HepG2 (cell line): ENCODE data around the gene FER1L5. TPM values are rescaled to one million over a fixed set of nuclear protein-coding genes. Genes with fewer than 3 reads are reported as not detected.

Experiments used
- ATAC-seq: fragments of 200-7000 bp; cut with Tn5 transposase; 3 replicates; pipeline ENCODE4 v1.9.1; 2020; ENCODE audit warnings: mild to moderate bottlenecking, moderate library complexity
- BruUV-seq: library from RNA; stranded (reverse); fragments of 400-500 nt; replicated peaks from 2 replicates; lab custom pipeline; 2021; lab: Mats Ljungman, UMichigan
- CTCF ChIA-PET: fragments of 300-600 bp; formaldehyde crosslinking; extraction: SDS; loops from one replicate; lab custom pipeline; 2021; ENCODE audit warnings: low total read pairs, inconsistent platforms, low intra/inter-chr PET ratio; lab: Yijun Ruan, JAX
- POLR2A ChIA-PET: fragments of 350-600 bp; sonication (Branson Sonifier 250); formaldehyde crosslinking; loops from one replicate; lab custom pipeline; 2020; ENCODE audit warnings: antibody characterized with exemption, inconsistent platforms; lab: Yijun Ruan, JAX
- DNase-seq: peaks from one replicate; pipeline ENCODE4 v3.0.0-alpha.2; 2015; ENCODE audit warnings: low spot score
- FAIRE-seq: peaks from 3 replicates; lab custom pipeline; 2011; peaks lifted over from hg19 to GRCh38; lab: Jason Lieb, UNC
- H2AFZ ChIP-seq: one replicate; pipeline ENCODE4 v1.6.1; 2011; ENCODE audit warnings: low read length, inconsistent platforms
- H3K27ac ChIP-seq: fragments of 300-600 bp; 3 replicates; pipeline ENCODE4 v1.8.0; 2011; ENCODE audit warnings: mixed run types, mild to moderate bottlenecking, mixed read lengths, low read length, inconsistent platforms; ENCODE audit not compliant: insufficient read depth; ENCODE audit errors: extremely low read length
- H3K27me3 ChIP-seq, 2 experiments: fragments of 200-600 bp in 1 of 2; 2 replicates in 1 of 2; 3 replicates in 1 of 2; pipeline versions ENCODE4 v1.6.0 to v1.8.0; 2011; ENCODE audit warnings: low read length in 2 of 2, mild to moderate bottlenecking in 2 of 2, moderate library complexity in 2 of 2, inconsistent platforms in 1 of 2; ENCODE audit not compliant: insufficient read depth in 2 of 2, control insufficient read depth in 1 of 2
- H3K36me3 ChIP-seq, 2 experiments: fragments of 200-600 bp in 1 of 2; replicated peaks in 1 of 2; 2 replicates in 1 of 2; 3 replicates in 1 of 2; pipeline versions ENCODE4 v1.5.1 to v1.8.0; 2011; ENCODE audit warnings: low read length in 2 of 2, inconsistent platforms in 1 of 2; ENCODE audit not compliant: insufficient read depth in 2 of 2, control insufficient read depth in 1 of 2
- H3K4me1 ChIP-seq: 2 replicates; pipeline ENCODE4 v1.5.1; 2012; ENCODE audit warnings: low read length, inconsistent platforms; ENCODE audit not compliant: insufficient read depth
- H3K4me2 ChIP-seq: 2 replicates; pipeline ENCODE4 v1.6.0; 2011; ENCODE audit warnings: low read depth, low read length, inconsistent platforms
- H3K4me3 ChIP-seq, 3 experiments: fragments of 200-600 bp in 1 of 3; sonication (generic), shearing (Covaris generic) in 1 of 3; replicated peaks in 1 of 3; 2 replicates each; pipeline ENCODE4 v1.5.1; 2011 to 2016; ENCODE audit warnings: low read length in 3 of 3, inconsistent platforms in 2 of 3, low read depth in 2 of 3, mild to moderate bottlenecking in 2 of 3, control low read depth in 1 of 3, mixed read lengths in 1 of 3; ENCODE audit not compliant: insufficient read depth in 1 of 3
- H3K79me2 ChIP-seq: one replicate; pipeline ENCODE4 v1.6.1; 2011; ENCODE audit warnings: low read length, inconsistent platforms; ENCODE audit not compliant: insufficient read depth
- H3K9ac ChIP-seq: 2 replicates; pipeline ENCODE4 v1.6.0; 2011; ENCODE audit warnings: mild to moderate bottlenecking, low read depth, low read length, inconsistent platforms; ENCODE audit not compliant: insufficient read depth
- H3K9me3 ChIP-seq: 2 replicates; pipeline ENCODE4 v1.5.1; 2012; ENCODE audit warnings: mild to moderate bottlenecking, low read length
- H4K20me1 ChIP-seq: 2 replicates; pipeline ENCODE4 v1.6.0; 2011; ENCODE audit warnings: inconsistent platforms, mild to moderate bottlenecking, low read length, moderate library complexity; ENCODE audit not compliant: insufficient read depth
- ATAD3A ChIP-seq: sonication (generic); formaldehyde crosslinking; IDR thresholded peaks from 2 replicates; pipeline ENCODE4 v1.4.0; 2020; ENCODE audit warnings: missing genetic modification reagents
- HNRNPL ChIP-seq: fragments of 200-400 bp; formaldehyde crosslinking; IDR thresholded peaks from 2 replicates; pipeline ENCODE4 v1.6.1; 2017; ENCODE audit warnings: mild to moderate bottlenecking, low read depth, low read length
- KMT2A ChIP-seq: sonication (generic); formaldehyde crosslinking; IDR thresholded peaks from 2 replicates; pipeline ENCODE4 v1.4.0; 2020; ENCODE audit warnings: missing genetic modification reagents
- PLRG1 ChIP-seq: fragments of 450-650 bp; conservative IDR thresholded peaks from 2 replicates; pipeline ENCODE4 v1.6.1; 2016
- RARA ChIP-seq: IDR thresholded peaks from 2 replicates; pipeline ENCODE4 v1.6.1; 2016; ENCODE audit warnings: missing genetic modification reagents, missing compliant biosample characterization
- SKI ChIP-seq: fragments of 450-650 bp; IDR thresholded peaks from one replicate; pipeline ENCODE4 v1.6.1; 2018; ENCODE audit warnings: mild to moderate bottlenecking; ENCODE audit not compliant: partially characterized antibody
- SNAI1 ChIP-seq: sonication (generic); formaldehyde crosslinking; IDR thresholded peaks from 2 replicates; pipeline ENCODE4 v1.5.0; 2020; ENCODE audit warnings: mild to moderate bottlenecking, missing genetic modification reagents, borderline replicate concordance
- SYNCRIP ChIP-seq: fragments of 200-400 bp; formaldehyde crosslinking; IDR thresholded peaks from 2 replicates; pipeline ENCODE4 v1.6.1; 2018; ENCODE audit warnings: mild to moderate bottlenecking, low read depth, low read length; ENCODE audit not compliant: insufficient read depth
- ZFP1 ChIP-seq: IDR thresholded peaks from 2 replicates; pipeline ENCODE4 v1.6.1; 2016
- ZNF263 ChIP-seq: sonication (generic); formaldehyde crosslinking; IDR thresholded peaks from 2 replicates; pipeline ENCODE4 v1.4.0; 2020; ENCODE audit warnings: missing genetic modification reagents
- ZNF367 ChIP-seq: sonication (generic); formaldehyde crosslinking; IDR thresholded peaks from 2 replicates; pipeline ENCODE4 v1.4.0; 2020; ENCODE audit warnings: missing genetic modification reagents, borderline replicate concordance
- ZNF569 ChIP-seq: sonication (generic); formaldehyde crosslinking; IDR thresholded peaks from 2 replicates; pipeline ENCODE4 v1.5.0; 2020; ENCODE audit warnings: mild to moderate bottlenecking, missing genetic modification reagents, moderate library complexity, borderline replicate concordance
- ZNF574 ChIP-seq: sonication (generic); formaldehyde crosslinking; IDR thresholded peaks from 2 replicates; pipeline ENCODE4 v1.4.0; 2020; ENCODE audit warnings: missing genetic modification reagents
- ZNF607 ChIP-seq: sonication (generic); formaldehyde crosslinking; IDR thresholded peaks from 2 replicates; pipeline ENCODE4 v1.5.1; 2020; ENCODE audit warnings: missing genetic modification reagents, mild to moderate bottlenecking, borderline replicate concordance
- ZNF660 ChIP-seq: sonication (generic); formaldehyde crosslinking; IDR thresholded peaks from 2 replicates; pipeline ENCODE4 v1.5.1; 2020; ENCODE audit warnings: mild to moderate bottlenecking, low read depth, missing genetic modification reagents, borderline replicate concordance
- ZNF768 ChIP-seq: sonication (generic); formaldehyde crosslinking; IDR thresholded peaks from 2 replicates; pipeline ENCODE4 v1.4.0; 2020; ENCODE audit warnings: missing genetic modification reagents
- in situ Hi-C: cut with HindIII; loops from 2 replicates; pipeline ENCODE4 v1.10.0; 2017; ENCODE audit warnings: low pct_unique_long_range_greater_than_20kb; ENCODE audit not compliant: extremely low pct_ligation_motif_present
- intact Hi-C: fragments of 100-400 bp; cut with micrococcal nuclease; formaldehyde crosslinking; loops from one replicate; pipeline ENCODE4 v1.10.0; 2022; ENCODE audit not compliant: unreplicated experiment
- polyA plus RNA-seq, 8 experiments: library from polyadenylated mRNA; depleted of rRNA in 3 of 8; stranded (reverse) in 7 of 8; unstranded in 1 of 8; fragments of >200 nt; fragmentation: Illumina TruSeq in 4 of 8; extraction: Trizol in 4 of 8; gene quantifications; 2 replicates each; pipeline versions ENCODE4 v1.2.1 to v1.2.3, GENCODE V29; 2011 to 2016; ENCODE audit warnings: low read depth in 4 of 8, missing spikeins in 1 of 8, mixed read lengths in 1 of 8; ENCODE audit not compliant: insufficient read depth in 1 of 8
- total RNA-seq, 5 experiments: library from RNA; depleted of rRNA; stranded (reverse); fragments of >200 nt; fragmentation: Illumina TruSeq; extraction: Trizol; gene quantifications; 2 replicates each; pipeline ENCODE4 v1.2.3, GENCODE V29; 2016; ENCODE audit warnings: low read depth in 1 of 5

The FER1L5 gene
- total and polyA plus RNA-seq, 2 of the 13 experiments (the other 11 are each of a cell fraction or from before 2014, with no cell fraction given), result 0.02 to 0.08 TPM

GRCh38 chr2:96656540-96656939, 14.0 kb downstream of the FER1L5 start:
- intact Hi-C loops, result no loop called here

More at GRCh38 chr2:96656540-96656939, 14.0 kb downstream of the FER1L5 start:
- H3K4me1 ChIP-seq, result 0 out of 2 replicates have a peak, but pooled peaks cover 5% of the 10 kb centered on the region
- DNase-seq, result no peak
- TF ChIP-seq ZNF768 (no peak), ZNF367 (CRISPR knock-in tag) (no peak), ZNF607 (CRISPR knock-in tag) (no peak), SYNCRIP (no peak), ATAD3A (CRISPR knock-in tag) (no peak), ZNF660 (no peak), ZFP1 (no peak), SNAI1 (CRISPR knock-in tag) (no peak), KMT2A (CRISPR knock-in tag) (no peak), PLRG1 (no peak), ZNF569 (CRISPR knock-in tag) (no peak), RARA (no peak), ZNF263 (no peak), ZNF574 (CRISPR knock-in tag) (no peak), HNRNPL (no peak), SKI (no peak)
- BruUV-seq, result no TSS peak
- H3K4me3 ChIP-seq, result no peak overlapping the region
- no peak overlapping the region for H3K27ac ChIP-seq
- no peak overlapping the region for H3K4me2 ChIP-seq
- POLR2A ChIA-PET, result no interaction called here
- no peaks in the 10 kb centered on the region for H3K9me3 ChIP-seq
- FAIRE-seq, result no peak
- no peaks in the 10 kb centered on the region for H3K36me3 ChIP-seq
- in situ Hi-C loops, result no loop called here
- H3K27me3 ChIP-seq, result peaks cover 0 to 22% of the 10 kb centered on the region in 2 experiments; a peak in 3 of 5 replicates
- no peaks in the 10 kb centered on the region for H3K79me2 ChIP-seq
- H2AFZ ChIP-seq, result no peak overlapping the region
- H3K9ac ChIP-seq, result no peak overlapping the region
- CTCF ChIA-PET, result no interaction called here
- no peaks in the 10 kb centered on the region for H4K20me1 ChIP-seq
- ATAC-seq, result no peak
